SK-N-SH (cell line): ENCODE data around the gene GNE. TPM values are rescaled to one million over a fixed set of nuclear protein-coding genes. Genes with fewer than 3 reads are reported as not detected.

Source experiments
- CTCF ChIA-PET: fragments of 300-600, 350-600 bp; formaldehyde crosslinking; extraction: SDS; loops from one replicate; lab custom pipeline; 2021; lab: Yijun Ruan, JAX
- POLR2A ChIA-PET: fragments of 350-600 bp; sonication (Branson Sonifier 250); formaldehyde crosslinking; extraction: SDS; loops from one replicate; lab custom pipeline; 2020; ENCODE audit warnings: antibody characterized with exemption, inconsistent platforms; lab: Yijun Ruan, JAX
- DNase-seq: peaks from one replicate; pipeline ENCODE4 v3.0.0; 2012
- H2AFZ ChIP-seq: fragments of 200-600 bp; sonication (generic); 2 replicates; pipeline ENCODE4 v1.8.1; 2016; ENCODE audit warnings: antibody characterized with exemption, mild to moderate bottlenecking, low read depth
- H3F3A ChIP-seq: fragments of 200-600 bp; sonication (generic); replicated peaks from 2 replicates; pipeline ENCODE3; 2016; ENCODE audit warnings: antibody characterized with exemption, mild to moderate bottlenecking; ENCODE audit not compliant: insufficient read depth
- H3K27ac ChIP-seq, 2 experiments: fragments of 200-500 bp in 1 of 2; fragments of 200-600 bp in 1 of 2; sonication (Bioruptor generic) in 1 of 2; sonication (generic), shearing (Covaris generic) in 1 of 2; 2 replicates each; pipeline versions ENCODE4 v1.5.1 to v1.6.1; 2014 to 2016; ENCODE audit warnings: low read depth in 2 of 2, inconsistent platforms in 1 of 2, low read length in 1 of 2, mild to moderate bottlenecking in 1 of 2, mixed read lengths in 1 of 2
- H3K27me3 ChIP-seq: fragments of 200-600 bp; sonication (generic), shearing (Covaris generic); 2 replicates; pipeline ENCODE4 v1.6.1; 2016; ENCODE audit warnings: mixed run types; ENCODE audit not compliant: insufficient read depth
- H3K36me3 ChIP-seq, 2 experiments: fragments of 200-500 bp in 1 of 2; fragments of 200-600 bp in 1 of 2; sonication (Bioruptor generic) in 1 of 2; sonication (generic) in 1 of 2; replicated peaks in 1 of 2; 2 replicates each; pipeline versions ENCODE3 to v1.5.1; 2014 to 2016; ENCODE audit warnings: low read length in 1 of 2, mild to moderate bottlenecking in 1 of 2; ENCODE audit not compliant: insufficient read depth in 2 of 2, control insufficient read depth in 1 of 2
- H3K4me1 ChIP-seq, 2 experiments: fragments of 200-500 bp in 1 of 2; fragments of 200-600 bp in 1 of 2; sonication (Bioruptor generic) in 1 of 2; sonication (generic), shearing (Covaris generic) in 1 of 2; 2 replicates each; pipeline versions ENCODE4 v1.5.1 to v1.6.1; 2014 to 2016; ENCODE audit warnings: low read depth in 1 of 2, low read length in 1 of 2, mixed run types in 1 of 2; ENCODE audit not compliant: insufficient read depth in 2 of 2, control insufficient read depth in 1 of 2
- H3K4me2 ChIP-seq: fragments of 200-600 bp; sonication (generic), shearing (Covaris generic); 2 replicates; pipeline ENCODE4 v1.6.1; 2017; ENCODE audit warnings: mixed run types
- H3K4me3 ChIP-seq, 2 experiments: fragments of 200-500 bp in 1 of 2; fragments of 200-600 bp in 1 of 2; sonication (Bioruptor generic) in 1 of 2; sonication (generic), shearing (Covaris generic) in 1 of 2; 2 replicates each; pipeline versions ENCODE4 v1.5.1 to v1.8.1; 2014 to 2016; ENCODE audit warnings: low read depth in 2 of 2, inconsistent platforms in 1 of 2, low read length in 1 of 2, mild to moderate bottlenecking in 1 of 2, mixed read lengths in 1 of 2, moderate library complexity in 1 of 2
- H3K79me2 ChIP-seq: fragments of 200-600 bp; sonication (generic); 2 replicates; pipeline ENCODE4 v1.8.1; 2017; ENCODE audit warnings: mild to moderate bottlenecking; ENCODE audit not compliant: insufficient read depth
- H3K9ac ChIP-seq: fragments of 200-600 bp; sonication (generic); 2 replicates; pipeline ENCODE4 v1.6.1; 2017; ENCODE audit warnings: mixed run types
- H3K9me2 ChIP-seq: fragments of 200-600 bp; sonication (generic); 2 replicates; pipeline ENCODE4 v1.6.1; 2017; ENCODE audit warnings: mixed run types
- H3K9me3 ChIP-seq: fragments of 200-600 bp; sonication (generic); 2 replicates; pipeline ENCODE4 v1.6.1; 2017; ENCODE audit warnings: mixed run types, mild to moderate bottlenecking, moderate library complexity
- H4K20me1 ChIP-seq: fragments of 200-600 bp; sonication (generic); 2 replicates; pipeline ENCODE4 v1.6.1; 2017; ENCODE audit warnings: mild to moderate bottlenecking, mixed run types; ENCODE audit not compliant: insufficient read depth
- EZH2phosphoT487 ChIP-seq: fragments of 200-600 bp; sonication (generic); IDR thresholded peaks from 2 replicates; pipeline ENCODE4 v1.6.1; 2017; ENCODE audit warnings: low read depth, mixed run types, mild to moderate bottlenecking, antibody characterized with exemption, moderate library complexity, borderline replicate concordance
- FOSL2 ChIP-seq: IDR thresholded peaks from 2 replicates; pipeline ENCODE4 v1.4.0; 2012; ENCODE audit warnings: low read depth, mild to moderate bottlenecking, moderate library complexity, borderline replicate concordance
- FOXM1 ChIP-seq: IDR thresholded peaks from 2 replicates; pipeline ENCODE4 v1.4.0; 2012; ENCODE audit warnings: low read depth, mild to moderate bottlenecking
- MEF2A ChIP-seq: IDR thresholded peaks from 2 replicates; pipeline ENCODE4 v1.4.0; 2012; ENCODE audit warnings: low read depth, borderline replicate concordance
- RXRA ChIP-seq: IDR thresholded peaks from 2 replicates; pipeline ENCODE4 v1.4.0; 2012; ENCODE audit warnings: low read depth, mild to moderate bottlenecking, borderline replicate concordance
- SIN3A ChIP-seq: IDR thresholded peaks from 2 replicates; pipeline ENCODE4 v1.6.1; 2012; ENCODE audit warnings: low read depth, mild to moderate bottlenecking, low read length, moderate library complexity, borderline replicate concordance
- TAF1 ChIP-seq: IDR thresholded peaks from 2 replicates; pipeline ENCODE4 v1.6.1; 2012; ENCODE audit warnings: low read depth, mild to moderate bottlenecking, low read length, moderate library complexity, borderline replicate concordance
- YY1 ChIP-seq: IDR thresholded peaks from 2 replicates; pipeline ENCODE4 v1.4.0; 2012; ENCODE audit warnings: low read depth, mild to moderate bottlenecking
- WGBS: methylation state at CpG from one replicate; pipeline ENCODE4 v1.1.6; 2017; ENCODE audit warnings: low lambda C conversion rate; 5-methylcytosine and 5-hydroxymethylcytosine counted together
- polyA plus RNA-seq, 3 experiments: library from polyadenylated mRNA; depleted of rRNA; stranded (reverse); fragments of >200 nt; gene quantifications; 2 replicates each; pipeline ENCODE4 v1.2.3, GENCODE V29; 2012
- TF ChIP-seq, protein P1 (sequence below): fragments of 150-350 bp; IDR thresholded peaks from 2 replicates; pipeline ENCODE4 v1.6.1; 2017; ENCODE audit warnings: antibody characterized with exemption, low read length, low read depth, borderline replicate concordance
- TF ChIP-seq, protein P2 (sequence below): IDR thresholded peaks from 2 replicates; pipeline ENCODE4 v1.4.0; 2012; ENCODE audit warnings: low read depth, borderline replicate concordance
- TF ChIP-seq, protein P3 (sequence below): IDR thresholded peaks from 2 replicates; pipeline ENCODE4 v1.4.0; 2012; ENCODE audit warnings: low read depth, borderline replicate concordance
- TF ChIP-seq, protein P4 (sequence below): IDR thresholded peaks from 2 replicates; pipeline ENCODE4 v1.4.0; 2012; ENCODE audit warnings: low read depth

The GNE gene
- polyA plus RNA-seq, 1 of the 3 experiments (the other 2 are of a cell fraction): 13.0 TPM

DNA sequence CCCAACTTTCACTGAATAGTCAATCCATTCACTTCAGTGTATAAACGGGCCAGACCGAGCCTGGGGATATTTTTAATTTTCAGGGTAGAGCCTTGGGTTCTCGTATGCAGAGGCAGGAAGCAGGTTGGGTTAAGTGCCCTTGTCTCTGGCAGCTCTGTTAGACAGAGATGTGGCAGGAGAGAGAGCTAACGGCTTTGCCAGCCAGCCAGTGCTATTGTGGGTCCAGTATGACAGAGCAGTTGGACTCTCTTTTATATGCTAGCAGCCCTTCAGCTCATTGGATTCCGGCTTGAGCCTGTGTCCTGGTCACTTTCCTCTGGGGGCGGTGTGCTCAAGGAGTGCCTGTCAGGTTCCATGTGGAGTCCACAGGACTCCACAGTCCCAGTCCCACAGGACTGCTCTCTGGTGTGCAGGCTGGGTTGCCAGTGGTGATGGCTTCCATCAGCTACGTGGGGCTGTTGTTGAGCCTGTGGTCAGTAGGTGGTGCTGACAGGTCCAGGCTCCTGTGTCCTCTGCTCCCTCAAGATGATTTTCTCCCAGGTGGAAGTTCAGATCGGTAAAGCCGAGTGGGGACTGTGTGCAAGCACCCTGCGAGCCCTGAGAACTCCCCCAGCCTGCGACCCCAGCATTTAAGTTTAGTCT is 53.2 kb downstream of the GNE start:
- peaks cover 16% of the 10 kb centered on the region for H3F3A ChIP-seq
- peaks cover 30 to 32% of the 10 kb centered on the region in 2 experiments for H3K4me1 ChIP-seq
- TF ChIP-seq, protein P1, sequence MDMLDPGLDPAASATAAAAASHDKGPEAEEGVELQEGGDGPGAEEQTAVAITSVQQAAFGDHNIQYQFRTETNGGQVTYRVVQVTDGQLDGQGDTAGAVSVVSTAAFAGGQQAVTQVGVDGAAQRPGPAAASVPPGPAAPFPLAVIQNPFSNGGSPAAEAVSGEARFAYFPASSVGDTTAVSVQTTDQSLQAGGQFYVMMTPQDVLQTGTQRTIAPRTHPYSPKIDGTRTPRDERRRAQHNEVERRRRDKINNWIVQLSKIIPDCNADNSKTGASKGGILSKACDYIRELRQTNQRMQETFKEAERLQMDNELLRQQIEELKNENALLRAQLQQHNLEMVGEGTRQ: no peak
- TF ChIP-seq, protein P2, sequence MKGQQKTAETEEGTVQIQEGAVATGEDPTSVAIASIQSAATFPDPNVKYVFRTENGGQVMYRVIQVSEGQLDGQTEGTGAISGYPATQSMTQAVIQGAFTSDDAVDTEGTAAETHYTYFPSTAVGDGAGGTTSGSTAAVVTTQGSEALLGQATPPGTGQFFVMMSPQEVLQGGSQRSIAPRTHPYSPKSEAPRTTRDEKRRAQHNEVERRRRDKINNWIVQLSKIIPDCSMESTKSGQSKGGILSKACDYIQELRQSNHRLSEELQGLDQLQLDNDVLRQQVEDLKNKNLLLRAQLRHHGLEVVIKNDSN: no peak
- TF ChIP-seq FOXM1: no peak
- no peak for TF ChIP-seq TAF1
- TF ChIP-seq MEF2A: no peak
- TF ChIP-seq, protein P3, sequence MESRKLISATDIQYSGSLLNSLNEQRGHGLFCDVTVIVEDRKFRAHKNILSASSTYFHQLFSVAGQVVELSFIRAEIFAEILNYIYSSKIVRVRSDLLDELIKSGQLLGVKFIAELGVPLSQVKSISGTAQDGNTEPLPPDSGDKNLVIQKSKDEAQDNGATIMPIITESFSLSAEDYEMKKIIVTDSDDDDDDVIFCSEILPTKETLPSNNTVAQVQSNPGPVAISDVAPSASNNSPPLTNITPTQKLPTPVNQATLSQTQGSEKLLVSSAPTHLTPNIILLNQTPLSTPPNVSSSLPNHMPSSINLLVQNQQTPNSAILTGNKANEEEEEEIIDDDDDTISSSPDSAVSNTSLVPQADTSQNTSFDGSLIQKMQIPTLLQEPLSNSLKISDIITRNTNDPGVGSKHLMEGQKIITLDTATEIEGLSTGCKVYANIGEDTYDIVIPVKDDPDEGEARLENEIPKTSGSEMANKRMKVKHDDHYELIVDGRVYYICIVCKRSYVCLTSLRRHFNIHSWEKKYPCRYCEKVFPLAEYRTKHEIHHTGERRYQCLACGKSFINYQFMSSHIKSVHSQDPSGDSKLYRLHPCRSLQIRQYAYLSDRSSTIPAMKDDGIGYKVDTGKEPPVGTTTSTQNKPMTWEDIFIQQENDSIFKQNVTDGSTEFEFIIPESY: no peak
- TF ChIP-seq RXRA: no peak
- TF ChIP-seq FOSL2: no peak
- TF ChIP-seq, protein P4, sequence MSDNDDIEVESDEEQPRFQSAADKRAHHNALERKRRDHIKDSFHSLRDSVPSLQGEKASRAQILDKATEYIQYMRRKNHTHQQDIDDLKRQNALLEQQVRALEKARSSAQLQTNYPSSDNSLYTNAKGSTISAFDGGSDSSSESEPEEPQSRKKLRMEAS: no peak
- TF ChIP-seq EZH2phosphoT487: no peak
- no peak for TF ChIP-seq SIN3A
- no peak for TF ChIP-seq YY1
- ChIA-PET POLR2A (interaction anchor here (1.5 kb wide), 1 partner anchor 14 kb away, joined by 7 read pairs; the partner anchor contains the start of gene CLTA), CTCF (interaction anchor here (0.7 to 1.5 kb wide), 7 partner anchors 9 to 124 kb away, joined by 3 to 6 read pairs (median 4); no protein-coding TSS in a partner anchor)
- WGBS: 93% methylated on average over 9 of the region's 11 CpGs
- no peak overlapping the region for H2AFZ ChIP-seq
- no peaks in the 10 kb centered on the region for H3K9me2 ChIP-seq
- peaks cover 55% of the 10 kb centered on the region for H4K20me1 ChIP-seq
- no peak overlapping the region for H3K27ac ChIP-seq
- peaks cover 81% of the 10 kb centered on the region for H3K79me2 ChIP-seq
- no peaks in the 10 kb centered on the region for H3K27me3 ChIP-seq
- no peaks in the 10 kb centered on the region for H3K9me3 ChIP-seq
- no peak overlapping the region for H3K9ac ChIP-seq
- no peak overlapping the region for H3K4me3 ChIP-seq
- H3K36me3 ChIP-seq: peaks cover 75 to 86% of the 10 kb centered on the region in 2 experiments
- DNase-seq: peak; percentile 33
- H3K4me2 ChIP-seq: no peak overlapping the region
